HG03521 (cell line): ENCODE results near the gene NXPH4.

Experiments
- ATAC-seq: cut with Tn5 transposase; IDR thresholded peaks from one replicate; pipeline ENCODE4 v1.9.1; 2021; ENCODE audit warnings: mild to moderate bottlenecking, moderate library complexity; ENCODE audit not compliant: unreplicated experiment

NXPH4 gene

DNA sequence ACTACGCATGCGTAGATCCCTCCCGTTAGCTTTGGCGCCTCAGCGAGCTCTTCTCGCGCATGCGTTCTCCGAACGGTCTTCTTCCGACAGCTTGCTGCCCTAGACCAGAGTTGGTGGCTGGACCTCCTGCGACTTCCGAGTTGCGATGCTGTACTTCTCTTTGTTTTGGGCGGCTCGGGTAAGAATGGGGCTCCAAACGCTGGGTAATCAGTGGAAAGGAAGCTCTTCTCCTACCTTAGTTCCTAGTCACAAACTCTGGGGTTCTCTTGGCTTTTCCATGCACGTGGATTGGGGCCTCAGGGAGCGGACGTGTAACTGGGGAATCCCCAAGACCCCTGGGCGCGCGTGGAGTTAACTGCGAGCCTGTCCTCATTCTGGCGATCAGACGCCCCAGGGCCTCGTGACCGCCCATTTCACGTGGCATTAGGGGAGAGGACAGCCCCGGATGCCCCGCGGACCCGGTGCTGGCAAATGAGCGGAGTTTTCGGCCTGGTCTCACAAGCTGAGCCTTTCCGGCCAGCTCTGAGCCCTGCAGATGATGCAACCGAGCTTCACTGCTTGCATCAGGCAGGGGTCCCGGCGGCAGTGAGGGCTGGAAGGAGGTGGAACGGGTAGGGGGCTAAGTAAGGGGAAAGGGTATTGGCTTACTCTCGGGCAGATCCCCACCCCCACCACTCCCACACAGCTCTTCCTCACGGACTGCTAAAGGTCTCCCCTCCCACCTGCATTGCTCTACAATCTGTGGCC is 13.2 kb downstream of the NXPH4 start, which contains the start of gene SHMT2:
Gene SHMT2, plus strand, starts transcription at position 78 of the 747 bp plus-strand sequence. Its CDS starts 68 bp downstream, at position 146.
- peak; percentile 56 for ATAC-seq

DNA sequence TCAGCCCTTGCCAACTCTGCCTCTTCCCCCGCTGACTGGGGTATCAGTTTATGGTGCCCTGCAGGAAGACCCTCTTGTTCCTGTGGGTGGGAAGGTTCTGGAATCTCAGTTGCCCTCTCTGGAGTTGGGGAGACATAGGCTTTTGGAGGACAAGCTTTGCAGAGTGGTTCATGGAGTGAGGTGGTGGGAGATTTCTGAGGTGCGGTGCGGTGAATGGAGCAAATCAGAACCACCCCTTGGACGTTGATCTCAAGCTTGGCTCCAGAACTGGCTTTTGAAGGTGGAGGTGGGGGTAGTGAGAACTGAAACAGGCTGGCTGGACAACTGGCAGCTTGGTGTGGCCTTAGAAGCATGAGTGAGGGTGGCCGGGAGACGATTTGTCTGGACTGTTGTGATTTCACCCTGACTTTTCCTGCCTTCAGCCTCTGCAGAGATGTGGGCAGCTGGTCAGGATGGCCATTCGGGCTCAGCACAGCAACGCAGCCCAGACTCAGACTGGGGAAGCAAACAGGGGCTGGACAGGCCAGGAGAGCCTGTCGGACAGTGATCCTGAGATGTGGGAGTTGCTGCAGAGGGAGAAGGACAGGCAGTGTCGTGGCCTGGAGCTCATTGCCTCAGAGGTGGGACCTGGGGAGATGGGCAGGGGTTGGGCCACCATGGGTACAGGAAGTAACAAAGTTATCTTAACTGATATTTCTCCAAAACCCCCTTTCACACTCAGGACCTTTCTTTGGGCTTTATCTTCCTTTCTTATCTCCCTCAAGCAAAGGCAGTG is 14.0 kb downstream of the NXPH4 start:
- ATAC-seq = no peak

DNA sequence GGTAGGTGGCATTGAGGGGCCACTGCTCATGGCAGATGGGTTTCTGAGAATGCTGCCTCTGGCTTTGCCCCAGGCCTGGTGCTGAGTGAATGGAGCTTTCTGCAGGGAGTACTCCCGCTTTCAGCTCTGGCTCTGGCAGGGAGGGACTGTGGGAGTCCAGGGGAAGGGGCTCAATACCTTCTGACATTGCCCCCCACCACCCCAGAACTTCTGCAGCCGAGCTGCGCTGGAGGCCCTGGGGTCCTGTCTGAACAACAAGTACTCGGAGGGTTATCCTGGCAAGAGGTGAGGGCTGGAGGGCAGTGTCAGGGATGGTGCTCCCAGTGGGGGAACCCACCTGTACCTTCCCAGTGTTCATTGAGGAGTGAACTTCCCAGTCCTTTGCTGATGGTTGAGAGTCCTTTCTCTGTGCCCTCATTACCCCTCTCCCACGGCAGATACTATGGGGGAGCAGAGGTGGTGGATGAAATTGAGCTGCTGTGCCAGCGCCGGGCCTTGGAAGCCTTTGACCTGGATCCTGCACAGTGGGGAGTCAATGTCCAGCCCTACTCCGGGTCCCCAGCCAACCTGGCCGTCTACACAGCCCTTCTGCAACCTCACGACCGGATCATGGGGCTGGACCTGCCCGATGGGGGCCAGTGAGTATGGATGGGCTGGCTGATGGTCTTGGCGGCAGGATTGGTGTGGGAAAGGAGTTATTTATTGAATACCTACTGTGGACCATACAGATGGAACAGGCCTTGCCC is 14.9 kb downstream of the NXPH4 start:
- no peak for ATAC-seq

DNA sequence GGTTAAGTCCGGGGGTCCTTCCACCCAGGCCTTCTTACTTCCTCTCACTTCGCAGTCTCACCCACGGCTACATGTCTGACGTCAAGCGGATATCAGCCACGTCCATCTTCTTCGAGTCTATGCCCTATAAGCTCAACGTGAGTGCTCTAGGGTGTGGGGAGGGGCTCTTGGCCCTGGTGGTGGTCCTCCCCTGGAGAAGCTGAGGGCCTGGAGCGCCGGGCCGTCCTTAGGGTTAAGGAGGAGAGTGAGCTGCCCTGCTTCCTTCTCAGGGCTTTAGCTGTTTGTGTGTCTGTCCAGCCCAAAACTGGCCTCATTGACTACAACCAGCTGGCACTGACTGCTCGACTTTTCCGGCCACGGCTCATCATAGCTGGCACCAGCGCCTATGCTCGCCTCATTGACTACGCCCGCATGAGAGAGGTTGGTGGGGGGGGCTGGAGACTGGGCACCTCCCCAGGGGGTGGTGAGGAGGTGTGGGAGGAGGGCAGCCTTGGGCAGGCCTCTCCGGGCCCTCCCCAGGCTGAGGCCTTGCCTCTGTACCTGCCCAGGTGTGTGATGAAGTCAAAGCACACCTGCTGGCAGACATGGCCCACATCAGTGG is 15.7 kb downstream of the NXPH4 start:
- no peak for ATAC-seq

DNA sequence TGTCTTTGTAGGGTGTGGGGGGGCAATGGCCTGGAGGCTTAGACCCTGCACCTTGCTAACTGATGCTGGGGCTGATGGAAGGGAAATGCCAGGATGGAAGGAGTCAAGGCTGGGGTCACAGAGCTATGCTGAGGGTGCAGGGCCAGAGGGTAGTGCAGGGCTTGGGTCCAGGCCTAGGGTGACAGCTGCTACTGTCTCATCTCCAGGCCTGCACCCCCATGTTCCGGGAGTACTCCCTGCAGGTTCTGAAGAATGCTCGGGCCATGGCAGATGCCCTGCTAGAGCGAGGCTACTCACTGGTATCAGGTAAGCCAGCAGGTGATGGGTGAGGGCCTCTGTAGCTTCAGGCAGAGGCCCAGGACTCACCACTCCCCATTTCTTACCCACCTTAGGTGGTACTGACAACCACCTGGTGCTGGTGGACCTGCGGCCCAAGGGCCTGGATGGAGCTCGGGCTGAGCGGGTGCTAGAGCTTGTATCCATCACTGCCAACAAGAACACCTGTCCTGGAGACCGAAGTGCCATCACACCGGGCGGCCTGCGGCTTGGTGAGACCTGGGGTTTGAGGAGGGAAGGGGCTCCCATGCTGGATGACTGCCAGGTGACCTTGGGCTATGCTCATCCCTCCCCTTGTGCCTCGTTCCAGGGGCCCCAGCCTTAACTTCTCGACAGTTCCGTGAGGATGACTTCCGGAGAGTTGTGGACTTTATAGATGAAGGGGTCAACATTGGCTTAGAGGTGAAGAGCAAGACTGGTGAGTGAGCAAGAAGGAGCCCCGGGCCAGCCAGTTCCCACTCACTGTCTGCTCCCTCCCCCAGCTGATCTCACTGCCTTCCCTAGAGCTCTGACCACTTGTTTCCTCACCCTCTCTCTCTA is 17.0 kb downstream of the NXPH4 start:
- ATAC-seq = no peak

DNA sequence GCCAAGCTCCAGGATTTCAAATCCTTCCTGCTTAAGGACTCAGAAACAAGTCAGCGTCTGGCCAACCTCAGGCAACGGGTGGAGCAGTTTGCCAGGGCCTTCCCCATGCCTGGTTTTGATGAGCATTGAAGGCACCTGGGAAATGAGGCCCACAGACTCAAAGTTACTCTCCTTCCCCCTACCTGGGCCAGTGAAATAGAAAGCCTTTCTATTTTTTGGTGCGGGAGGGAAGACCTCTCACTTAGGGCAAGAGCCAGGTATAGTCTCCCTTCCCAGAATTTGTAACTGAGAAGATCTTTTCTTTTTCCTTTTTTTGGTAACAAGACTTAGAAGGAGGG is 17.6 kb downstream of the NXPH4 start:
- no peak for ATAC-seq

DNA sequence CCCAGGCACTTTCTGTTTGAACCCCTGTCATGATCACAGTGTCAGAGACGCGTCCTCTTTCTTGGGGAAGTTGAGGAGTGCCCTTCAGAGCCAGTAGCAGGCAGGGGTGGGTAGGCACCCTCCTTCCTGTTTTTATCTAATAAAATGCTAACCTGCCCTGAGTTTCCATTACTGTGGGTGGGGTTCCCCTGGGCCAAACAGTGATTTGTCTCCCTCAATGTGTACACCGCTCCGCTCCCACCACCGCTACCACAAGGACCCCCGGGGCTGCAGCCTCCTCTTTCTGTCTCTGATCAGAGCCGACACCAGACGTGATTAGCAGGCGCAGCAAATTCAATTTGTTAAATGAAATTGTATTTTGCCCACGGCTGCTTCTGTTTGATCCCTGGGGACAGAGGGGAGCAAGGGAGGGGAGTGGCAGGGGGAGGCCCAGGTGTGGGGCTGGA is 18.0 kb downstream of the NXPH4 start:
- ATAC-seq = no peak

DNA sequence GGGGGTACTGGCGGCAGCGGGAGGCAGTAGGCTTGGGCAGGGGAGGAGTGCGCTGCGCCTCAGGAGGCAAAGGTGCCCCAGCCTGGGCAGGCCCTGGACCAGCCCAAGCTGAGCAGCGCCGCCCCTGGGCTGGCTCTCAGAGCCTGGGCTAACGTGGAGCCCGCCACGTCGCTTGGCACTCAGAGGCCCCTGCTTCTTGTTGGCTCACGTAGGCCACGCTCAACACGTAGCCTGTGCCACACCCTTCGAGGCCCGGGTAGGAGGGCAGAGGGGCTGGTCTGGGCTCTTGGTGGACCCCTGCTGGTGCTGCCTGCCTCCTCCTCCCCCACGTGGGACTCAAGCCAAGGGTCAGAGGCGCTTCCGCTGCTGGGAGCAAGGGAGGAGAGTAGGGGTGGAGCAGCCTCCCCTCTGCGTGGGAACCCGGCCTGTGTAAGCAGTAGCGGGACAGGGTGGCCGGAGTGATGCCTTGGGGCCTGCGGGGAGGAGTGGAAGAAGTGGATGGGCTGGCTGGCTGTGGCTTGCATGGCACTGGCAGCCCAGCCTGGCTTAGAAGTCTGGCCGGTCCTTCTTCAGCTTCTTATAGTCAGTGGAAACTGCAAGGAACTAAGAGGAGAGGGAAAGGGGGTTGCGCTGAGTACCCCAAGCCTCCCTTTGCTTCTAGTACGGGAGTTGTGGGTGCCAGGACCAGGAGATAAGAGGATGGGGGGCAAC is 18.6 kb downstream of the NXPH4 start:
- no peak for ATAC-seq

DNA sequence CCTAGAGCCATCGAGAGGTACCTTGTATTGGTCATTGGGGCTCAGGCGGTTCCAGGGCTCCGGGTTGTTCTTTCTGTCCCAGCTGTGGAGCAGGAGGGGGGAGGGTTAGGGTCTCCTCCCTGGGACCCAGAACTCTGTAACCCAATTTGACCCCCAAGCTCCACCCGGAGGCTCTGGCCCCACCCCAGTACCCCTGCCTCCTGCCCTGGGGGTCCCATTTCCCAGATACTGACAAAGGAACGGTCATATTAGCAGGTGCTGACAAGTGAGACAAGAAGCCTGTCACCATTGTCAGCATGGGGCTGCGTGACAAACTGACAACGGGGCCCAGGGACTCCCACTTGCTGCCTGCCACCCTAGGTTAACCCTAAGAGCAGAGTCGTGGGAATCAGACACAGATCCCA is 19.1 kb downstream of the NXPH4 start:
- no peak for ATAC-seq

DNA sequence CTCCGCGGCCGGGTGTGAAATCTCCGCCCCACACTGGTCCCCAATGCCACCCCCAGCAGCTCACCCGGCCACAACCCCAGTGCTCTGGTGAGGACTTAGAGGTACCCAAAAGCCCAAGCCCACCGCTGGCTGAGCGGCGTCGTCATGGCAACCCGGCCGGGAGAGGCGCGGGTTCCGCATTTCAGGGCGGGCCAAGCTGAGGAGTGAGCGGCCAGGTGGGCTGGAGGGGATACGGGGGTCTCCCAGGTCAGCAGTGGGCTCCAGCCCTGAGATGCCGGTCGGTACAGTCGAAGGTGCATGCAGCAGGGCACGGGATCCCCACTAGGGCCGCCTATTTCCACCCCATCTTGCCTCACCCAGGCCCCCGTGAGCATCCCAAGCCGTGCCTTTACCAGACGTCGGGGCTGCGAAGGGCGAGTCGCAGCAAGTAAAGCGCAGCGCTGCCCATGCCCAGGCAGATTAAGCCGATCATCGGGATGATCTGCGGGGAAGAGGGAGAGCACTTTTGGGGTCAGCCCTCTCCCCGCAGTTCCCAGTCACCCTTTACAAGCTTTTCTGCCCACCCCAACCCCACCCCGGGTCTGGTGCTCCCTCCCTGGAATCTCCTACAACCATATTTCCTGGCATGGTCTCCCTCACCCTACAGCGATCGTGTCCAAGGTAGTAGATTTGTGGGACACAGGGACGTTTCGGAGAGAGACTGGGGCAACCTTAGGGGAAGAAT is 19.8 kb downstream of the NXPH4 start:
- no peak for ATAC-seq

DNA sequence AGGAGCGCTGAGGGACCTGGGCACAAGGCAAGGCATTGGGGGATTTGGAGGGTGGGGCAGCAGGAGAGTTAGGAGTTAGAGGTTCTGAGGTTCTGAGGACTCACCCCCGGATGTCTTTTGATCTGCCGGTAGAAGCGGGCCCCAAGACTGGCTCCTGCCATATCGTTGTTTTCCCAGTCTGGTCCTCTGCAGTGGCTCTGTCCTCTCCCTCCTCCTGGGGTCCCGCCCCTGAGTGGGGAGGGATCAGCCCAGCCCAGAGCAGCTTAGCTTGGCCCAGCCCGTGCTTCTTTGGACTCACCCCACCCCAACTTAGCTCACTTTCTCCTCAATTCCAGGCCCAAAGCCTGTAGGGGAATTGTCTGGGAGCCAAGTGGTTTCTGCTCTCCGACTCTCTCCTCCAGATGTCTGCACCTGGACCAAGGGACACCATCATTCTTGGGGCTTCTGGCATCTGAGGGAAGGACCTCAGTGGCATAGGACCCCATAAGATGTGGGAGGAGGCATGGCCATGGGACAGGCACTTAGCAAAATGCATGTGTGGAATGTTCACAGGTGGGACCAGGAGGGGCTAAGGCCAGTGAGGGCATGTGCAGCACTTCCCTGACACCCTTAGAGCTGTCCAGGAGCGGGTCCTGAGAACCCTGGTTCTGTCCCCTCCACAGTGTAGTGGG is 20.5 kb downstream of the NXPH4 start:
- no peak for ATAC-seq

DNA sequence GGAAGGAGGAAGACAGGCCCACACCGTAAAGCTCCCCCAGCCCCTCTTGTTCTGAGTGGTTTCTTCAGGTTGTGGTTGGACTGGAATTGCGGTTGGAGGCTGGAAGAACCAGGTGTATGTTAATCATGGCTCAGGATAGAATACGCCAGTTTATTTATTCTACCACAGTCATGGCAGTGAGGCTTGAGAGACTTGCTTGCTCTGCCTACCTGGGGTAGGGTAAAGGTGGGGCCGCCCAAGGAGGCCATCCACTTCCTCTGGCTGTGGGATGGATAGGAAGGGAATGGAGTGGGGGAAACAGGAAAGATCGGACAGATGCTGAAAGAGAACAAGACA is 21.0 kb downstream of the NXPH4 start:
- no peak for ATAC-seq

DNA sequence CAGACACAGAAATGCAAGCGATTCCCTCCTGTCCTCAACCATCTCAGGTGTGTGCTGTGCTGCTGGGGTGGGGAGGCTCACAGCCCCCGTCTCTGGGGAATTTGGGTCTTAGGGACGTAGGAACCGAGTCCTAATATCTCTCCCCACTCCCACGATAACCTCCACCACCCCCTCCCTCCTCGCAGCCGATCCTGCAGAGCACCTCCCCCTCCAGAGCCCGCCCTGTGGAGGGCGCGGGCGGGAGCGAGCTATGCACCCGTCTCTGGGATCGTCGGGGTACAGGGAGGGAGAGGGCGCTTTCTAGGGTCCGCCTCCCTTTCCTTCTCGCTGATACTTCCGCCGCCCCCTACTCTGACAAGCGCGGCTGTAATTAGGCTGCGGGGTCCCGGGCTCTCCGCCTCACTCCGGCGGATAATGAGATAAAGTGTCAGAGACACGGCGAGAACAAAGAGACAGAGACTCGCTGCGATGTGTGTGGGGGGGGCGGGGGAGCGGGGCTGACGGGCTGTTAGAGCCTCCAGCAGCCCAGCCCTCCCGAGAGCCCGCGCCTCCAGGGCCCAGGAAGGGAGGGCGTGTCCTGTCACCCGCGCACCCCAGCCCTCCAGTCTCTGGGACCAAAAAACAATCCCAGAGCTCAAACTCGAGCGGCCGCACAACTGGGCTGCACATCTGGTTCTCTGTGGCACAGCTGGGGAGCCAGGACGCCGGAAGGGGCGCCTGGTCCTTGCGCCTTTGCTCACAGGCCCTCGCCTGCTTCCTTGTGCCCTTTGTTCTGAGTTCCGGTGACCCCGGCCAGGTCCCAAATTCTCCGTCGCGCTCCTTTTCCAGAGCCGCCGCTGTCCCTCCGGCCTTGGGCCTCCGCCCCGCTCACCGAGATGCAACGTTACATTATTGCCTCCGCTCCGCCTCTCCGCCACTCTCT is 21.6 kb downstream of the NXPH4 start:
- ATAC-seq = no peak

DNA sequence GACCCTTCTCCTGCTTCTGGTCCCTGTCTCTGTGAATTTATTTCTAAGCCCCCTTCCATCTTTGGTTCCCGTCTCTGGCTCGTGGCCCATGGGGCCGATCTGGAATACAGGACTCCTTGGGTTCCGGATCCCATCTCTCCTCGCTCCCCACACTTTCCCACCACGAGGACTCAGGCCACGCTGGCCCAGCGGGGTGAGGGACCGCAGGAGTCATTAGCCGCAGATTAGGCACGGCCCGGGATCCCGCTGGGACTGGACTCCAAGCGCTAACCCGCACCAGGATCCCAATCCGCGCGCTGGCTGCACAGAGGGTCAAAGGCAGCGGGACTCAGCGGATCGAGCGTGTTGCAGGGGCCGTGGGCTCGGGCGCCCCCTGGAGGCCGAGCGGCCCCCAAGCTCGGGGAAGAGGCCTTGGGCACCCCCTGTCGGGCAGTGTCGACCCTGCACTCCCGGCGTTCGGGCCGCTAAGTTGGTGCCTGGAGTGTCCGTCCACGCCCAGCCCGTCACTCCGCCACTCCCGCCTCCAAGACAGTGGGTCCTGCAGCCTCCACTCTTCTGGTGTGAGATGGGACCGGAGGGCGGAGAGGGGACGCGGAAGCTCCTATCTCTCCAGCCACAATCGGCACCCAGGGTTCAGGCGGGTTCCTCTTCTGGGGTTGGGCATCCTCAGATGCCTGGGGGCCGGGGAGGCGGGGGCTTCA is 22.4 kb downstream of the NXPH4 start:
- ATAC-seq = peak; percentile 67

DNA sequence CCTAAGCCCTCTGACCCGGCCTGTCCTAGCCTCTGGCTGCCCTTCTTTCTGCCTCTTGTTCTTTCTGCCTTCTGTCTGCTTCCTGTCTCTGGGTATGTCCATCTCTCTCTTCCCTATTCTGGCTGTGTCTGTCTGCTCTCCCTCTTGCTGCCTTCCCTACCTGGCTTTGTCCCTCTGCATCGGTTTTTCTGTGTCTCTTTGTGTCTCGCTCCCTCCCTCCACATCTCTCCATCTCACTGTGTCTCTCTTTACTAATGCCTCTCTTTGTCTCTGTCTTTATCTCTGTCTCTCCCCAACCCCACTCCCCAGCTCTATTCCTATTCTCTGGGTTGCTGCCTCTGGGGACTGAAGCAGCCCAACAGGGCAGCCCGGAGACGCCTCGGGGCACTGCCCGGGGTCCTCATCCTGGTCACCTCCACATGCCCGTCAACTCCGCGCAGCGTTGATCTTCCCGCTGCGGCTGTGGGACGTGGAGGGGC is 23.0 kb downstream of the NXPH4 start:
- no peak for ATAC-seq

DNA sequence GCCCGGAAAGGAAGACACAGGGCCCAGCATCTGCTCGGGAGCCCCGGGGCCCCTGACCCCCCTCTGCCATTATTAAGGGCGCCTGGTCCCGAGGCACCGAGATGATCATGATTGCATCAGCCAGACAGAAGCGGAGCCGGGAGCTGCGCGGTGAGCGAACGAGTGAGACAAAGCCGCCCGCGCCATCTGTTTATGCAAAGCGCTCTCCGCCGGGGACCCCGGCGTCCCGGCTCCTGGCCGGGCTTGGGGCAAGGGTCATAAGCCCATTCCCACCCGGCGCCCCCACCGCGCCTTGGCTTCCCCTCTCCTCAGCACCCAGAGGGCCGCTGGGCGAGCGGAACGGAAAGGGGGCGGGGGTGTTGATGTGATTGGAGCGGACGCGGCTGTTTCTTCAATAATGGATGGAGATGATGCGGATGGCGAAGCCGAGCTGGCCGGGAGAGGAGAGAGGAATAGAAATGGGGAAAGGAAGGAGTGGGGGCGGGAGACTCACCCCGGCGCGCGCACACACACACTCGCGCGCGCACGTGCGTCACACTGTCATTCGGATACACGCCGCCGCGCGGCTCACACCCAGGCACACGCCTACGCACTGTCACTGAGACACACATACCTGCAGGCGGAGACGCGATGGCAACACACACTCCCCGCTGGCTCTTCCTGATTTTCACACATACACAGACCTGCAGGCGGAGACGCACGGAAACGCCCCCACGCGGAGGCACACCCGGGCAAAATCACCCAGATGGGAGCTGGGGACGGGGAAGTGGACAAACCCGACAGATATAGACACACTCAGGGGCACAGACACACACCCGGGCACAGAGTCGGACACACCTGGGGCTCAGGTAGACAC is 23.7 kb downstream of the NXPH4 start:
- ATAC-seq = no peak
